HepG2 (cell line): Measurements from ENCODE around the gene UBR1. TPM values are rescaled to one million over a fixed set of nuclear protein-coding genes. Genes with fewer than 3 reads are reported as not detected.

Experiments used
- ATF7-NPFF ChIP-seq: sonication (generic); formaldehyde crosslinking; IDR thresholded peaks from 2 replicates; pipeline ENCODE4 v1.8.1; 2023; ENCODE audit warnings: mild to moderate bottlenecking, low read depth, missing genetic modification reagents, moderate library complexity
- BHLHE40 ChIP-seq: IDR thresholded peaks from 2 replicates; pipeline ENCODE4 v1.6.1; 2011; ENCODE audit warnings: low read length, improper control_type of control experiment
- CBFB ChIP-seq: sonication (generic); formaldehyde crosslinking; IDR thresholded peaks from 2 replicates; pipeline ENCODE4 v1.4.0; 2020; ENCODE audit warnings: missing genetic modification reagents
- DNMT3B ChIP-seq: conservative IDR thresholded peaks from 2 replicates; pipeline ENCODE4 v1.6.1; 2016; ENCODE audit warnings: missing biosample characterization, control low read depth
- HMGA1 ChIP-seq: sonication (generic); formaldehyde crosslinking; conservative IDR thresholded peaks from 2 replicates; pipeline ENCODE4 v1.4.0; 2020; ENCODE audit warnings: missing genetic modification reagents
- HOXA9 ChIP-seq: sonication (generic); formaldehyde crosslinking; IDR thresholded peaks from 2 replicates; pipeline ENCODE4 v1.8.1; 2022; ENCODE audit warnings: missing genetic modification reagents, mild to moderate bottlenecking, moderate library complexity, borderline replicate concordance
- KAT2B ChIP-seq: fragments of 150-350 bp; IDR thresholded peaks from 2 replicates; pipeline ENCODE4 v1.6.1; 2014; ENCODE audit warnings: low read depth, low read length, borderline replicate concordance
- KAT7 ChIP-seq: IDR thresholded peaks from 2 replicates; pipeline ENCODE4 v1.6.1; 2018; ENCODE audit warnings: borderline replicate concordance, missing compliant biosample characterization
- KDM3A ChIP-seq: IDR thresholded peaks from 2 replicates; pipeline ENCODE4 v1.6.1; 2018; ENCODE audit warnings: low read depth, missing compliant biosample characterization
- RBFOX2 ChIP-seq: fragments of 200-400 bp; formaldehyde crosslinking; IDR thresholded peaks from 2 replicates; pipeline ENCODE4 v1.6.1; 2017; ENCODE audit warnings: low read depth, mild to moderate bottlenecking, low read length
- SP140L ChIP-seq: sonication (generic); formaldehyde crosslinking; IDR thresholded peaks from 2 replicates; pipeline ENCODE4 v1.4.0; 2020; ENCODE audit warnings: missing genetic modification reagents, borderline replicate concordance
- TGIF2 ChIP-seq: IDR thresholded peaks from 2 replicates; pipeline ENCODE4 v1.6.1; 2016; ENCODE audit warnings: control low read depth, missing compliant biosample characterization
- ZBTB21 ChIP-seq: sonication (generic); formaldehyde crosslinking; IDR thresholded peaks from 2 replicates; pipeline ENCODE4 v1.4.0; 2020; ENCODE audit warnings: missing genetic modification reagents
- ZFP36L2 ChIP-seq: sonication (generic); formaldehyde crosslinking; IDR thresholded peaks from 2 replicates; pipeline ENCODE4 v1.4.0; 2020; ENCODE audit warnings: missing genetic modification reagents
- ZNF160 ChIP-seq: sonication (generic); formaldehyde crosslinking; IDR thresholded peaks from 2 replicates; pipeline ENCODE4 v1.8.0; 2022; ENCODE audit warnings: mild to moderate bottlenecking, inconsistent platforms, missing genetic modification reagents
- ZNF382 ChIP-seq: sonication (generic); formaldehyde crosslinking; IDR thresholded peaks from 2 replicates; pipeline ENCODE4 v1.5.0; 2020; ENCODE audit warnings: missing genetic modification reagents, mild to moderate bottlenecking, borderline replicate concordance
- ZNF564 ChIP-seq: sonication (generic); formaldehyde crosslinking; IDR thresholded peaks from 2 replicates; pipeline ENCODE4 v1.8.1; 2023; ENCODE audit warnings: mild to moderate bottlenecking, missing genetic modification reagents
- ZNF615 ChIP-seq: sonication (generic); formaldehyde crosslinking; IDR thresholded peaks from 2 replicates; pipeline ENCODE4 v1.5.0; 2020; ENCODE audit warnings: mild to moderate bottlenecking, missing genetic modification reagents, borderline replicate concordance
- ZNF746 ChIP-seq: sonication (generic); formaldehyde crosslinking; IDR thresholded peaks from 2 replicates; pipeline ENCODE4 v1.8.0; 2022; ENCODE audit warnings: mild to moderate bottlenecking, missing genetic modification reagents
- ZSCAN29 ChIP-seq: sonication (generic); formaldehyde crosslinking; conservative IDR thresholded peaks from 2 replicates; pipeline ENCODE4 v1.4.0; 2020; ENCODE audit warnings: mild to moderate bottlenecking, missing genetic modification reagents
- polyA plus RNA-seq, 8 experiments: library from polyadenylated mRNA; depleted of rRNA in 3 of 8; stranded (reverse) in 7 of 8; unstranded in 1 of 8; fragments of >200 nt; fragmentation: Illumina TruSeq in 4 of 8; extraction: Trizol in 4 of 8; gene quantifications; 2 replicates each; pipeline versions ENCODE4 v1.2.1 to v1.2.3, GENCODE V29; 2011 to 2016; ENCODE audit warnings: low read depth in 4 of 8, missing spikeins in 1 of 8, mixed read lengths in 1 of 8; ENCODE audit not compliant: insufficient read depth in 1 of 8
- total RNA-seq, 5 experiments: library from RNA; depleted of rRNA; stranded (reverse); fragments of >200 nt; fragmentation: Illumina TruSeq; extraction: Trizol; gene quantifications; 2 replicates each; pipeline ENCODE4 v1.2.3, GENCODE V29; 2016; ENCODE audit warnings: low read depth in 1 of 5
- TF ChIP-seq, protein P1 (sequence below): sonication (generic); formaldehyde crosslinking; IDR thresholded peaks from 2 replicates; pipeline ENCODE4 v1.4.0; 2020; ENCODE audit warnings: mild to moderate bottlenecking, missing genetic modification reagents
- TF ChIP-seq, protein P2 (sequence below): sonication (generic); formaldehyde crosslinking; IDR thresholded peaks from 2 replicates; pipeline ENCODE4 v1.4.0; 2020; ENCODE audit warnings: mild to moderate bottlenecking, missing genetic modification reagents
- TF ChIP-seq, protein P3 (sequence below): sonication (generic); formaldehyde crosslinking; IDR thresholded peaks from 2 replicates; pipeline ENCODE4 v1.8.0; 2022; ENCODE audit warnings: mild to moderate bottlenecking, missing genetic modification reagents

The UBR1 gene
- total and polyA plus RNA-seq, 2 of the 13 experiments (the other 11 are each of a cell fraction or from before 2014, with no cell fraction given), result 6.4 to 18.0 TPM

DNA sequence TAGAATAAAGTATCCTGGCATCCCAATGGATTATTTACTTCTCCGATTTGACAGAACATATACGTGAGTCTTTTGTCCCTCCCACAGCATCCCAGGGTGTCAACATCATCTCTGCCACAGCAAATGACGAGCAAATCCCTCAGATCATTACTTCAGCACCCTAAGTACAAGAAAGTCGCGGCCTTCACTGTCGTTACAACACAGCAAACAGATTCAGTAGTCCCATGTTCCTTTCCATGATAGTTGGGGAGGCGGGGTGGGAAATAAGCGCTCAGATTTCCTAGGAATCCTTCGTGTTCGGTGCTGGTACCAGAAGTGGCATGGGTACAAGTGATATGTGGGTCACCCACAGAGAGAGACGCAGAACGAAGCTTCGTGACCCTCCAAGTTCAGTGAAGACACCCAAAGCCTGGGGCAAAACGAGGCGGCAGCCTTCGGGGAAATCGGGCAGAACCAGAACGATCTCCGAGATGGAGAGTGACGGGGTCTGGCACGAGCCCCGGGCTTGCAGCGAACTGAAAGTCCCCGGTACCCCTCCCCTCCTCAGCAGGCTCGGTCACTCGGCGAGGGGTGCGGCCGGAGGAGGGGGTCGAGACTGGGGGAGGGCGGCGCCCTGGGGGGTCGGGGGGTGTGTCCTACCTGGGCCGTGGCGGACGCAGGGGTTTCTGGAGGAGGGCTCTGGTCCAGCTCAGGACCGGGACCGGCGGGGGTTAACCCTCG lies 185.9 kb downstream of the UBR1 start (continued):
- TF ChIP-seq, protein P1, sequence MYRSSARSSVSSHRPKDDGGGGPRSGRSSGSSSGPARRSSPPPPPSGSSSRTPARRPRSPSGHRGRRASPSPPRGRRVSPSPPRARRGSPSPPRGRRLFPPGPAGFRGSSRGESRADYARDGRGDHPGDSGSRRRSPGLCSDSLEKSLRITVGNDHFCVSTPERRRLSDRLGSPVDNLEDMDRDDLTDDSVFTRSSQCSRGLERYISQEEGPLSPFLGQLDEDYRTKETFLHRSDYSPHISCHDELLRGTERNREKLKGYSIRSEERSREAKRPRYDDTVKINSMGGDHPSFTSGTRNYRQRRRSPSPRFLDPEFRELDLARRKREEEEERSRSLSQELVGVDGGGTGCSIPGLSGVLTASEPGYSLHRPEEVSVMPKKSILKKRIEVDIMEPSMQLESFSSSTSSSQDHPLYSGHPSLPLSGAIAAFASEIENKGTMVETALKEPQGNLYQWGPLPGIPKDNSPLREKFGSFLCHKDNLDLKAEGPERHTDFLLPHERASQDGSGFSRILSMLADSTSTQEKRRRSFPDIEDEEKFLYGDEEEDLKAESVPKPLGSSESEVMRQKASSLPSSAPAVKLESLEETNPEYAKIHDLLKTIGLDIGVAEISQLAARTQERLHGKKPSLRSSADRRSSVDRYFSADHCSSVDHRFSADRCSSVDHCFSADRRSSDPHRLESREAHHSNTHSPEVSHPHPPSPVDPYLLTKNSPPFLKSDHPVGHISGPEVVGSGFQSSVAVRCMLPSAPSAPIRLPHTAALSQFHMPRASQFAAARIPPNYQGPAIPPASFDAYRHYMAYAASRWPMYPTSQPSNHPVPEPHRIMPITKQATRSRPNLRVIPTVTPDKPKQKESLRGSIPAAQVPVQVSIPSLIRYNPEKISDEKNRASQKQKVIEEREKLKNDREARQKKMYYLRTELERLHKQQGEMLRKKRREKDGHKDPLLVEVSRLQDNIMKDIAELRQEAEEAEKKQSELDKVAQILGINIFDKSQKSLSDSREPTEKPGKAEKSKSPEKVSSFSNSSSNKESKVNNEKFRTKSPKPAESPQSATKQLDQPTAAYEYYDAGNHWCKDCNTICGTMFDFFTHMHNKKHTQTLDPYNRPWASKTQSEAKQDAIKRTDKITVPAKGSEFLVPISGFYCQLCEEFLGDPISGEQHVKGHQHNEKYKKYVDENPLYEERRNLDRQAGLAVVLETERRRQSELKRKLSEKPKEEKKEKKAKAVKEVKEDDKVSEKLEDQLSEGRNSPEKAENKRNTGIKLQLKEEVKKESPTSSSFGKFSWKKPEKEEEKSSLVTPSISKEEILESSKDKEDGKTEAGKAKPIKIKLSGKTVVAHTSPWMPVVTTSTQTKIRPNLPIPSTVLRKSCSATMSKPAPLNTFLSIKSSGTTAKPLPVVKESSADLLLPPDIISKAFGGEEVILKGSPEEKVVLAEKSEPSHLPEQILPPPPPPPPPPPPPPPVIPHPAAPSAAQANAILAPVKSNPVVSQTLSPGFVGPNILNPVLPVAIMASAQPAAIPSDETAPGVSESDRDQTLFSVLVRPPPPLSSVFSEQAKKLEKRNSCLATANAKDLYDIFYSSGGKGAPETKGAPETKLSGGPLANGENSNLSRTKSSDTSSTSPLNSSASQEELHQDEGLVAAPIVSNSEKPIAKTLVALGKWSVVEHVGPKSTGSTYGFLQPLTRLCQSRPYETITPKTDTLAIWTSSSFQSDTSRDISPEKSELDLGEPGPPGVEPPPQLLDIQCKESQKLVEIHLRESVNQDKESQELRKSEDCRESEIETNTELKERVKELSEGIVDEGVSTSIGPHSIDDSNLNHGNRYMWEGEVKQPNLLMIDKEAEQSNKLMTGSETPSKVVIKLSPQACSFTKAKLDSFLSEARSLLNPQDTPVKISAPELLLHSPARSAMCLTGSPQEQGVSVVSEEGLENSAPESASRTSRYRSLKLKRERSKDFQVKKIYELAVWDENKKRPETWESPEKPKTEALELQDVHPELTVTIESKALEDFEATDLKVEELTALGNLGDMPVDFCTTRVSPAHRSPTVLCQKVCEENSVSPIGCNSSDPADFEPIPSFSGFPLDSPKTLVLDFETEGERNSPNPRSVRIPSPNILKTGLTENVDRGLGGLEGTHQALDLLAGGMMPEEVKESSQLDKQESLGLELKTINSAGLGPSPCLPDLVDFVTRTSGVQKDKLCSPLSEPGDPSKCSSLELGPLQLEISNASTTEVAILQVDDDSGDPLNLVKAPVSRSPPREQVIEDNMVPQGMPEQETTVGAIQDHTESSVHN (CRISPR knock-in tag), result no peak
- TF ChIP-seq ZSCAN29 (CRISPR knock-in tag) (no peak; the same call in 1 of the 2 replicates), SP140L (CRISPR knock-in tag) (no peak), ZFP36L2 (CRISPR knock-in tag) (no peak), ZBTB21 (CRISPR knock-in tag) (no peak), KAT7 (CRISPR knock-in tag) (no peak), BHLHE40 (no peak), ATF7-NPFF (CRISPR knock-in tag) (no peak), ZNF746 (CRISPR knock-in tag) (no peak), KAT2B (no peak), ZNF564 (CRISPR knock-in tag) (no peak), ZNF615 (CRISPR knock-in tag) (no peak), HOXA9 (CRISPR knock-in tag) (no peak), ZNF160 (no peak), TGIF2 (no peak), ZNF382 (CRISPR knock-in tag) (no peak), RBFOX2 (no peak), CBFB (CRISPR knock-in tag) (no peak), DNMT3B (CRISPR knock-in tag) (no peak), HMGA1 (no peak), KDM3A (CRISPR knock-in tag) (no peak)
- TF ChIP-seq, protein P2, sequence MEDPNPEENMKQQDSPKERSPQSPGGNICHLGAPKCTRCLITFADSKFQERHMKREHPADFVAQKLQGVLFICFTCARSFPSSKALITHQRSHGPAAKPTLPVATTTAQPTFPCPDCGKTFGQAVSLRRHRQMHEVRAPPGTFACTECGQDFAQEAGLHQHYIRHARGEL (CRISPR knock-in tag), result no peak
- TF ChIP-seq, protein P3, sequence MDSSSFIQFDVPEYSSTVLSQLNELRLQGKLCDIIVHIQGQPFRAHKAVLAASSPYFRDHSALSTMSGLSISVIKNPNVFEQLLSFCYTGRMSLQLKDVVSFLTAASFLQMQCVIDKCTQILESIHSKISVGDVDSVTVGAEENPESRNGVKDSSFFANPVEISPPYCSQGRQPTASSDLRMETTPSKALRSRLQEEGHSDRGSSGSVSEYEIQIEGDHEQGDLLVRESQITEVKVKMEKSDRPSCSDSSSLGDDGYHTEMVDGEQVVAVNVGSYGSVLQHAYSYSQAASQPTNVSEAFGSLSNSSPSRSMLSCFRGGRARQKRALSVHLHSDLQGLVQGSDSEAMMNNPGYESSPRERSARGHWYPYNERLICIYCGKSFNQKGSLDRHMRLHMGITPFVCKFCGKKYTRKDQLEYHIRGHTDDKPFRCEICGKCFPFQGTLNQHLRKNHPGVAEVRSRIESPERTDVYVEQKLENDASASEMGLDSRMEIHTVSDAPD, result no peak
